A549 (cell line): ENCODE results near the gene GPBAR1. TPM values are rescaled to one million over a fixed set of nuclear protein-coding genes. Genes with fewer than 3 reads are reported as not detected.

Experiments used
- ATAC-seq, 2 experiments: fragments of 200-7000 bp in 1 of 2; fragments of >200 bp in 1 of 2; cut with Nextera tagmentation in 1 of 2; cut with Tn5 transposase in 1 of 2; 3 replicates each; pipeline versions ENCODE4 v1.8.0 to v1.9.1; 2018 to 2020; ENCODE audit warnings: mild to moderate bottlenecking in 1 of 2, moderate library complexity in 1 of 2
- CTCF ChIA-PET: fragments of 300-600 bp; sonication (Branson Sonifier 250); formaldehyde crosslinking; extraction: SDS; loops from one replicate; lab custom pipeline; 2021; ENCODE audit warnings: antibody characterized with exemption, inconsistent platforms; lab: Yijun Ruan, JAX
- POLR2A ChIA-PET: fragments of 350-600 bp; formaldehyde crosslinking; extraction: SDS; loops from one replicate; lab custom pipeline; 2021; ENCODE audit warnings: antibody characterized with exemption, inconsistent platforms; lab: Yijun Ruan, JAX
- DNase-seq, 2 experiments: peaks; one replicate each; pipeline versions ENCODE4 v3.0.0 to v3.0.0-alpha.2; 2011 to 2016; ENCODE audit warnings: low read depth in 1 of 2, low spot score in 1 of 2
- FAIRE-seq: peaks from 2 replicates; lab custom pipeline; 2011; peaks lifted over from hg19 to GRCh38; lab: Jason Lieb, UNC
- H3K27ac ChIP-seq, 2 experiments: fragments of >200 bp; sonication (Bioruptor Twin); formaldehyde crosslinking; 3 replicates each; pipeline ENCODE4 v1.5.1; 2016 to 2017
- H3K4me1 ChIP-seq: fragments of >200 bp; sonication (Bioruptor Twin); formaldehyde crosslinking; 3 replicates; pipeline ENCODE4 v1.6.1; 2016
- H3K4me2 ChIP-seq: fragments of >200 bp; sonication (Bioruptor Twin); formaldehyde crosslinking; 3 replicates; pipeline ENCODE4 v1.6.1; 2016
- H3K4me3 ChIP-seq: fragments of >200 bp; sonication (Bioruptor Twin); formaldehyde crosslinking; 3 replicates; pipeline ENCODE4 v1.5.1; 2016
- H3K9me3 ChIP-seq: fragments of >200 bp; sonication (Bioruptor Twin); formaldehyde crosslinking; 3 replicates; pipeline ENCODE4 v1.6.1; 2016
- BHLHE40 ChIP-seq: IDR thresholded peaks from 2 replicates; pipeline ENCODE4 v1.6.1; 2012; ENCODE audit warnings: low read depth, low read length, inconsistent platforms
- CEBPB ChIP-seq, 2 experiments: fragments of >200 bp in 1 of 2; sonication (Bioruptor Twin) in 1 of 2; formaldehyde crosslinking in 1 of 2; IDR thresholded peaks; 2 replicates each; pipeline ENCODE4 v1.6.1; 2012 to 2016
- EHMT2 ChIP-seq: fragments of 200-600 bp; sonication (generic); IDR thresholded peaks from 2 replicates; pipeline ENCODE4 v1.6.1; 2016; ENCODE audit warnings: antibody characterized with exemption, low read depth, mild to moderate bottlenecking, moderate library complexity
- ELK1 ChIP-seq: fragments of 150-350 bp; IDR thresholded peaks from 2 replicates; pipeline ENCODE4 v1.6.1; 2014; ENCODE audit warnings: low read depth, mild to moderate bottlenecking, low read length
- EP300 ChIP-seq, 2 experiments: fragments of >200 bp; sonication (Bioruptor Twin); formaldehyde crosslinking; IDR thresholded peaks; 2 replicates in 1 of 2; 3 replicates in 1 of 2; pipeline ENCODE4 v1.6.1; 2016 to 2017
- ESRRA ChIP-seq: fragments of 150-350 bp; IDR thresholded peaks from 2 replicates; pipeline ENCODE4 v1.6.1; 2014; ENCODE audit warnings: mild to moderate bottlenecking, low read length, borderline replicate concordance
- HEYL ChIP-seq: fragments of 250-450 bp; sonication (Bioruptor Pico); IDR thresholded peaks from 2 replicates; pipeline ENCODE4 v1.8.0; 2021; ENCODE audit warnings: mild to moderate bottlenecking, moderate library complexity
- HOXB13 ChIP-seq: fragments of 250-450 bp; sonication (Bioruptor Pico); IDR thresholded peaks from 2 replicates; pipeline ENCODE4 v1.5.0; 2020; ENCODE audit warnings: low read depth, mild to moderate bottlenecking, moderate library complexity
- MAFK ChIP-seq: fragments of 450-650 bp; IDR thresholded peaks from 2 replicates; pipeline ENCODE4 v1.6.1; 2014; ENCODE audit not compliant: partially characterized antibody
- MAX ChIP-seq: IDR thresholded peaks from 2 replicates; pipeline ENCODE4 v1.6.1; 2012
- NPAS2 ChIP-seq: fragments of 250-450 bp; sonication (Bioruptor Pico); IDR thresholded peaks from 2 replicates; pipeline ENCODE4 v1.8.0; 2022; ENCODE audit warnings: mild to moderate bottlenecking, moderate library complexity, borderline replicate concordance
- PBX3 ChIP-seq: IDR thresholded peaks from 2 replicates; pipeline ENCODE4 v1.6.1; 2012
- RARB ChIP-seq: fragments of 250-450 bp; sonication (Bioruptor Pico); IDR thresholded peaks from 2 replicates; pipeline ENCODE4 v1.8.0; 2021; ENCODE audit warnings: mild to moderate bottlenecking, moderate library complexity
- REST ChIP-seq: fragments of 200-600 bp; sonication (generic); IDR thresholded peaks from 2 replicates; pipeline ENCODE4 v1.6.1; 2016; ENCODE audit warnings: antibody characterized with exemption, mild to moderate bottlenecking, moderate library complexity
- TFCP2L1 ChIP-seq: fragments of 250-450 bp; sonication (Bioruptor Pico); IDR thresholded peaks from 2 replicates; pipeline ENCODE4 v1.5.0; 2021; ENCODE audit warnings: mild to moderate bottlenecking
- TP53 ChIP-seq: fragments of 250-450 bp; sonication (Bioruptor Pico); IDR thresholded peaks from 2 replicates; pipeline ENCODE4 v1.5.0; 2021; ENCODE audit warnings: mild to moderate bottlenecking, moderate library complexity
- USF2 ChIP-seq: fragments of 450-650 bp; IDR thresholded peaks from 2 replicates; pipeline ENCODE4 v1.6.1; 2014; ENCODE audit warnings: antibody characterized with exemption
- ZSCAN20 ChIP-seq: fragments of 250-450 bp; sonication (Bioruptor Pico); IDR thresholded peaks from 2 replicates; pipeline ENCODE4 v1.8.0; 2022; ENCODE audit warnings: mild to moderate bottlenecking, moderate library complexity
- WGBS: methylation state at CpG from one replicate; pipeline ENCODE4 v1.1.6; 2017; ENCODE audit errors: missing lambda C conversion rate; 5-methylcytosine and 5-hydroxymethylcytosine counted together
- polyA plus RNA-seq, 4 experiments: library from polyadenylated mRNA; depleted of rRNA in 3 of 4; stranded (reverse); fragments of >200 nt; fragmentation: RNase III in 1 of 4; extraction: RNeasy Plus Mini Kit Qiagen cat#74134 plus additional on column Dnase treatment in 1 of 4; gene quantifications; 2 replicates in 3 of 4; 3 replicates in 1 of 4; pipeline ENCODE4 v1.2.3, GENCODE V29; 2011 to 2017

GPBAR1 gene
- polyA plus RNA-seq, 2 of the 4 experiments (the other 2 are of a cell fraction), result 0.06 to 0.12 TPM

GRCh38 chr2:218226903-218227302 lies 33.9 kb upstream of the GPBAR1 start:
- 79% methylated on average over 3 of the region's 3 CpGs for WGBS

GRCh38 chr2:218228366-218229090 lies 32.3 kb upstream of the GPBAR1 start:
- whole genome bisulfite sequencing, result 89% methylated on average over 6 of the region's 6 CpGs
- TF ChIP-seq MAFK (peak; percentile 43), RARB (CRISPR knock-in tag) (no peak), PBX3 (no peak), CEBPB (IDR thresholded peaks at IDR 0.05) (peak; percentile 54 to 90)
- no peaks in the 10 kb centered on the region for H3K9me3 ChIP-seq
- peak overlapping the region; percentile 27 for H3K4me2 ChIP-seq
- POLR2A ChIA-PET, result interaction anchor here (0.6 to 0.9 kb wide), 2 partner anchors 11 to 431 kb away, joined by 3 read pairs; partner anchors contain the start of genes ARPC2, BCS1L and ZNF142
- FAIRE-seq, result no peak
- 0 out of 6 replicates have a peak overlapping the region, but pooled peaks of 1 of the 2 experiments have one; percentile 6 for H3K27ac ChIP-seq
- DNase-seq, result peak in 1 of 2 experiments; percentile 20
- CTCF ChIA-PET, result interaction anchor here (1.8 to 2.6 kb wide), 4 partner anchors 9 to 43 kb away, joined by 5 to 8 read pairs (median 8); partner anchors contain the start of gene GPBAR1
- ATAC-seq, result no peak
- H3K4me1 ChIP-seq, result peaks cover 27% of the 10 kb centered on the region
- no peak overlapping the region for H3K4me3 ChIP-seq

More at GRCh38 chr2:218226903-218227302, 33.9 kb upstream of the GPBAR1 start:
- FAIRE-seq (no peak), ATAC-seq (no peak), DNase-seq (no peak)
- Histone ChIP-seq H3K4me3 (no peak overlapping the region), H3K4me2 (no peak overlapping the region), H3K9me3 (no peaks in the 10 kb centered on the region), H3K4me1 (peaks cover 33% of the 10 kb centered on the region), H3K27ac (no peak overlapping the region)
- TF ChIP-seq HOXB13 (CRISPR knock-in tag), result no peak
- TF ChIP-seq EP300 (IDR thresholded peaks at IDR 0.05), result no peak
- no peak for TF ChIP-seq REST
- no peak for TF ChIP-seq TP53 (CRISPR knock-in tag)
- TF ChIP-seq BHLHE40, result no peak
- POLR2A ChIA-PET, result no interaction called here
- CTCF ChIA-PET, result interaction anchor here (0.6 kb wide), 1 partner anchor 1264 kb away, joined by 3 read pairs; no protein-coding TSS in a partner anchor

- TF ChIP-seq HEYL (no peak), ZSCAN20 (CRISPR knock-in tag) (no peak), ELK1 (no peak), EHMT2 (no peak), TFCP2L1 (CRISPR knock-in tag) (no peak), MAX (no peak), ESRRA (no peak), HOXB13 (CRISPR knock-in tag) (no peak), NPAS2 (CRISPR knock-in tag) (no peak), TP53 (CRISPR knock-in tag) (no peak), USF2 (no peak)
- ChIA-PET CTCF (interaction anchor here (1.1 to 2.6 kb wide), 5 partner anchors 9 to 44 kb away, joined by 3 to 8 read pairs (median 7); partner anchors contain the start of gene GPBAR1), POLR2A (interaction anchor here (0.9 kb wide), 1 partner anchor 12 kb away, joined by 3 read pairs; the partner anchor contains the start of gene ARPC2)
- FAIRE-seq, result no peak
- no peaks in the 10 kb centered on the region for H3K9me3 ChIP-seq
- WGBS, result 27% methylated on average over 3 of the region's 3 CpGs
- H3K4me1 ChIP-seq, result peaks cover 29% of the 10 kb centered on the region
- peak overlapping the region; percentile 27; the same call in 2 of the 3 replicates for H3K4me2 ChIP-seq
- H3K4me3 ChIP-seq, result no peak overlapping the region
- peak in 1 of 2 experiments; percentile 23 for DNase-seq
- peak in 1 of 2 experiments; percentile 60; a peak in 3 of 6 replicates for ATAC-seq
- H3K27ac ChIP-seq, result 0 out of 6 replicates have a peak overlapping the region, but pooled peaks of 1 of the 2 experiments have one; percentile 12
Observed at GRCh38 chr2:218229239-218229638, 31.6 kb upstream of the GPBAR1 start.
